ENCODE measurements around the gene SORCS3. TPM values are rescaled to one million over a fixed set of nuclear protein-coding genes. Genes with fewer than 3 reads are reported as not detected.

SORCS3 gene
- total RNA-seq, 2 donors from 2014 or later = not detected

DNA sequence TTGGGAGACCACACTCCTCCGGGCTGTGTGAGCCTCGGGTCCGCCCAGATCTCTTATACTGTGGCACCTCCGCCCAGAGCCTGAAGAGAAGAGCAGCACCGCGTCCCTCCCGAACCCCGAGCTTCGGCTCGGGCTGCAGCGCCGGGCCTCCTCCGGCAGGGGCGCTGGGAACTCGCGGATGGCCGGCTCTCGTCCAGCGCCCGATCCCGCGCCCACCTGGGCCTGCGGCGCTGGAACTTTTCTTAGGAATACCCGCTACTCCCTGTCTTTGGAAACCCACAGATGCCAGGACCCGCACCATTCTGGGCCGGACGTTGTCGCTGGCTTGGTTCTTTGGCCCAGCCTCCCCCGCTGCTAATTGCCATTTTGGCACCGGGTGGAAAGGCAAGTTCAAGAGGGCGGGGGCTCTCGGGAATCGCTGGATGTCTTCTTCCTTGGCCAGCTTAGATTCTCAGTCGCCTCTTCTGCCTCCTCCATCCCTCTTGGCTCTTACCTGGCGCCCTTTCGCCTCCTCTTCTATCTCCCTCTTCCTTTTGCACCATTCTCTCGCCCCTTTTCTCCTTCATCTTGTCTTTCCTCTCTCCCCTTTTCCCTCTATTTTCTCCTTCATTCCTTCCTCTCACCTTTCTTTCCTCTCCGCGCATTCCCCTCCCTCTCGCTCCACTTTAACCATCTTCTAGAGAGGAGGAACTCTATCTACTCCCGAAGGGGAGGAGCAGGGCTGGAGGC lies 2.1 kb upstream of the SORCS3 start:
- Mint-ChIP-seq H3K27ac (no peak overlapping the region), H3K4me1 (ENCODE audit: low read depth in 2 of 2) (peaks cover 8 to 18% of the 10 kb centered on the region in 2 donors), H3K4me3 (no peak overlapping the region), H3K9me3 (no peaks in the 10 kb centered on the region), H3K36me3 (peaks cover 6% of the 10 kb centered on the region), H3K27me3 (peaks cover 44 to 61% of the 10 kb centered on the region in 2 donors)
- ATAC-seq (peak in 1 of 2 donors; percentile 34), DNase-seq (ENCODE audit: low spot score) (no peak)

- ATAC-seq = no peak
- Mint-ChIP-seq H3K36me3 (peaks cover 6% of the 10 kb centered on the region), H3K4me3 (no peak overlapping the region), H3K27ac (no peak overlapping the region), H3K9me3 (no peaks in the 10 kb centered on the region), H3K4me1 (ENCODE audit: low read depth in 2 of 2) (peaks cover 8 to 18% of the 10 kb centered on the region in 2 donors), H3K27me3 (peaks cover 45 to 62% of the 10 kb centered on the region in 2 donors)
- DNase-seq (ENCODE audit: low spot score) = no peak
Measured at GRCh38 chr10:104639590-104640338, 1.3 kb upstream of the SORCS3 start.

DNA sequence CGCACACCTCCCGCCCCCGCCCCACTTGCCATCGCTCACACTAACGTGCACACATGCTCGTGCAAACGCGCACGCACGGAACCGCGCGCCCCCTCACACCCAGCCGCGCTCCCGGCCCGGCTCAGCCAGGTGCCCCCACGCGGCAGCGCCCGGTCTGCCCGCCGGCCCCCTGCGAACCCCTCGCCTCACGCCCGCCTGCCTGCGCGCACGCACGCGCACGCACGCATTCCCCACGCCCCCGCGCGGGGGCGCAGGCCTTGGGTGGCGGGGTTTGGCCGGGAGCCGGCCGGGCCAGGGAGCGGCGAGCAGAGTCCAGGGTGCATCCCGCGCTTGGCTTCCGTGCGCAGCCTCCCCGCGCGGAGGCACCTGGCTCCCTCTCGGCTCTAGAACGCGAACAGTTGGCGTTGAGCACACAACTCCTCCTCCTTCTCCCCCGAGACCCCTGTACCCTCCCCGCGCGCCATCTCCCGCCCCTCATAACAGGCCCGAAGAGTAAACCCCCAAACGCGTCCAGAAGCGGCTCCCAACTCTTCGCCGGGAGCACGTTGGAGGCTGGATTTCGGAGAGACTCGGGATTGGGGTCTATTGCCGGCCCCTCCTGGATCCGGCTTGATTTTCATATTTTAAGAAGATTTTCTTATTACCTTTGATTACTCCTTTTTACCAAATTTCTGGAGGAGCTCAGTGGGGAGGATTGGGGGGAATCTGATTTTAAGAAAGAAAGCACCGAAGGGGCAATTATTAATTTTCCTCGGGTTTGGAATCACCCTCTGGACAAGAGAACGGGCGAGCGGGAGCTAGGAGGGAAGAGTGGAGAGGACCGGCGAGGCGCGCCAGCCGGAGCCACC lies 527 bp upstream of the SORCS3 start:
- ATAC-seq (no peak), DNase-seq (ENCODE audit: low spot score) (no peak)
- H3K4me3 Mint-ChIP-seq = no peak overlapping the region
- peaks cover 8 to 18% of the 10 kb centered on the region in 2 donors for H3K4me1 Mint-ChIP-seq (ENCODE audit: low read depth in 2 of 2)
- no peaks in the 10 kb centered on the region for H3K9me3 Mint-ChIP-seq
- peaks cover 6% of the 10 kb centered on the region for H3K36me3 Mint-ChIP-seq
- H3K27me3 Mint-ChIP-seq = peaks cover 46 to 57% of the 10 kb centered on the region in 2 donors
- H3K27ac Mint-ChIP-seq = no peak overlapping the region

GRCh38 chr10:104641937-104642657 lies 1.0 kb downstream of the SORCS3 start:
- Mint-ChIP-seq H3K4me3 (no peak overlapping the region), H3K27ac (no peak overlapping the region), H3K27me3 (peaks cover 44 to 60% of the 10 kb centered on the region in 2 donors), H3K9me3 (no peaks in the 10 kb centered on the region), H3K36me3 (peaks cover 6% of the 10 kb centered on the region), H3K4me1 (ENCODE audit: low read depth in 2 of 2) (peaks cover 8 to 16% of the 10 kb centered on the region in 2 donors)
- no peak for ATAC-seq
- no peak for DNase-seq (ENCODE audit: low spot score)

DNA sequence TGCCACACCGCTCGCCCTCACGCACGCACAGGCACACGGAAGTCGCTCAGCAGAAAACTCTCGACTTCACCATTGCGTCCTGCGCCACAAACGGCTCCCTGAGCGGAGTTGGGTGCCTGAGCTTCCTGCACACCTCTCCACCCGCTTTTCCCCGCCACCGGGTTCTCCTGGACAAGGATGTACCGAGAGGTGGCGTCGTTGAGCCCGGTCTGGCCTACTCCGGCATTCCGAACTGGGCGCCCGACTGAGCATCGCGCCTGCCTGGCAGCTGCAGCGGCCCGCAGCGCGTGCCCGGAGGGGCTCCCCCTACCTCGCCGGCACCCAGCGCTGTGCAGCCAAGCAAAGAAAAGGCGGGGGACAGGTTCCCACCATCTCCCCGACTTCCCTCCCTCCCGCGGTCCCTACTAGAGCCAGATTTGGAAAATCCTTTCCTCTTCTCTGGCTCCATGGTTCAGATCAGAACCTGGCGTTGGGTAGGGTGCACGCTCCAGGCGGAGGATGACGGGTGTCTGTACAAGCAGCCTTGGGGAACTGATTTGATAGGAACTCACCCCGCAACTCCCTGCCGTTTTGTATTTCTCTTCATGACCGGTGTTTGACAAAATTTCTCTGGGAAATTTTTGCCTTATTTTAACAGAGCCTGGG lies 1.7 kb downstream of the SORCS3 start:
- Mint-ChIP-seq H3K4me3 (no peak overlapping the region), H3K4me1 (ENCODE audit: low read depth in 2 of 2) (peaks cover 4 to 12% of the 10 kb centered on the region in 2 donors), H3K27me3 (peaks cover 45 to 60% of the 10 kb centered on the region in 2 donors), H3K9me3 (no peaks in the 10 kb centered on the region), H3K27ac (no peak overlapping the region), H3K36me3 (peaks cover 2% of the 10 kb centered on the region)
- DNase-seq (ENCODE audit: low spot score) (no peak), ATAC-seq (no peak)

GRCh38 chr10:104643303-104643663 lies 2.2 kb downstream of the SORCS3 start:
- peaks cover 0 to 8% of the 10 kb centered on the region in 2 donors for H3K4me1 Mint-ChIP-seq (ENCODE audit: low read depth in 2 of 2)
- ATAC-seq (no peak), DNase-seq (ENCODE audit: low spot score) (no peak)
- H3K27ac Mint-ChIP-seq = no peak overlapping the region
- H3K27me3 Mint-ChIP-seq = peaks cover 40 to 60% of the 10 kb centered on the region in 2 donors
- H3K9me3 Mint-ChIP-seq = no peaks in the 10 kb centered on the region
- H3K4me3 Mint-ChIP-seq = no peak overlapping the region
- no peaks in the 10 kb centered on the region for H3K36me3 Mint-ChIP-seq

- Mint-ChIP-seq H3K4me3 (no peak overlapping the region), H3K27me3 (peaks cover 36 to 53% of the 10 kb centered on the region in 2 donors), H3K27ac (no peak overlapping the region), H3K9me3 (no peaks in the 10 kb centered on the region), H3K36me3 (no peaks in the 10 kb centered on the region), H3K4me1 (ENCODE audit: low read depth in 2 of 2) (no peaks in the 10 kb centered on the region)
- no peak for ATAC-seq
- no peak for DNase-seq (ENCODE audit: low spot score)
Measured at GRCh38 chr10:104646146-104646545, 5.1 kb downstream of the SORCS3 start.

GRCh38 chr10:104648421-104648820 lies 7.3 kb downstream of the SORCS3 start:
- no peaks in the 10 kb centered on the region for H3K9me3 Mint-ChIP-seq
- H3K36me3 Mint-ChIP-seq = no peaks in the 10 kb centered on the region
- no peak overlapping the region for H3K4me3 Mint-ChIP-seq
- ATAC-seq (no peak), DNase-seq (ENCODE audit: low spot score) (no peak)
- no peak overlapping the region for H3K27ac Mint-ChIP-seq
- no peaks in the 10 kb centered on the region for H3K4me1 Mint-ChIP-seq (ENCODE audit: low read depth in 2 of 2)
- peaks cover 34 to 48% of the 10 kb centered on the region in 2 donors for H3K27me3 Mint-ChIP-seq

GRCh38 chr10:104650072-104650471 lies 9.0 kb downstream of the SORCS3 start:
- Mint-ChIP-seq H3K27ac (no peak overlapping the region), H3K27me3 (peaks cover 27 to 45% of the 10 kb centered on the region in 2 donors), H3K9me3 (no peaks in the 10 kb centered on the region), H3K36me3 (no peaks in the 10 kb centered on the region), H3K4me3 (no peak overlapping the region), H3K4me1 (ENCODE audit: low read depth in 2 of 2) (no peaks in the 10 kb centered on the region)
- DNase-seq (ENCODE audit: low spot score) (no peak), ATAC-seq (no peak)

- Mint-ChIP-seq H3K9me3 (no peaks in the 10 kb centered on the region), H3K36me3 (no peaks in the 10 kb centered on the region), H3K4me3 (no peak overlapping the region), H3K27me3 (peaks cover 28 to 47% of the 10 kb centered on the region in 2 donors), H3K4me1 (ENCODE audit: low read depth in 2 of 2) (no peaks in the 10 kb centered on the region), H3K27ac (no peak overlapping the region)
- ATAC-seq (no peak), DNase-seq (ENCODE audit: low spot score) (no peak)
Measured at GRCh38 chr10:104650635-104651331, 9.7 kb downstream of the SORCS3 start.

- Mint-ChIP-seq H3K27ac (no peak overlapping the region), H3K4me3 (no peak overlapping the region), H3K4me1 (ENCODE audit: low read depth in 2 of 2) (no peaks in the 10 kb centered on the region), H3K36me3 (no peaks in the 10 kb centered on the region), H3K27me3 (peaks cover 34 to 59% of the 10 kb centered on the region in 2 donors), H3K9me3 (no peaks in the 10 kb centered on the region)
- ATAC-seq = no peak
- no peak for DNase-seq (ENCODE audit: low spot score)
Measured at GRCh38 chr10:104657036-104657435, 15.9 kb downstream of the SORCS3 start.

GRCh38 chr10:104657457-104657856 lies 16.4 kb downstream of the SORCS3 start:
- no peaks in the 10 kb centered on the region for H3K4me1 Mint-ChIP-seq (ENCODE audit: low read depth in 2 of 2)
- DNase-seq (ENCODE audit: low spot score) (no peak), ATAC-seq (no peak)
- no peaks in the 10 kb centered on the region for H3K9me3 Mint-ChIP-seq
- H3K27me3 Mint-ChIP-seq = peaks cover 36 to 63% of the 10 kb centered on the region in 2 donors
- H3K4me3 Mint-ChIP-seq = no peak overlapping the region
- no peak overlapping the region for H3K27ac Mint-ChIP-seq
- no peaks in the 10 kb centered on the region for H3K36me3 Mint-ChIP-seq
